IPS DF 19.7 (cell line): ENCODE data around the gene GOLGA1.
A peak's percentile ranks its signal among the peaks of the same experiment; 100 is the strongest.
"Not testable (repeated sequence)": the region's sequence is repeated elsewhere in the genome, so short reads cannot be mapped to it uniquely, and the experiment has no call there.

Source experiments
- DNase-seq: peaks from one replicate; pipeline ENCODE4 v3.0.0-alpha.2; 2013; ENCODE audit warnings: low read depth, low spot score

GOLGA1 gene

GRCh38 chr9:124859803-124860581, 80.9 kb downstream of the GOLGA1 start:
- no peak for DNase-seq

- no peak for DNase-seq
Observed at GRCh38 chr9:124858330-124859046, 82.4 kb downstream of the GOLGA1 start.

DNA sequence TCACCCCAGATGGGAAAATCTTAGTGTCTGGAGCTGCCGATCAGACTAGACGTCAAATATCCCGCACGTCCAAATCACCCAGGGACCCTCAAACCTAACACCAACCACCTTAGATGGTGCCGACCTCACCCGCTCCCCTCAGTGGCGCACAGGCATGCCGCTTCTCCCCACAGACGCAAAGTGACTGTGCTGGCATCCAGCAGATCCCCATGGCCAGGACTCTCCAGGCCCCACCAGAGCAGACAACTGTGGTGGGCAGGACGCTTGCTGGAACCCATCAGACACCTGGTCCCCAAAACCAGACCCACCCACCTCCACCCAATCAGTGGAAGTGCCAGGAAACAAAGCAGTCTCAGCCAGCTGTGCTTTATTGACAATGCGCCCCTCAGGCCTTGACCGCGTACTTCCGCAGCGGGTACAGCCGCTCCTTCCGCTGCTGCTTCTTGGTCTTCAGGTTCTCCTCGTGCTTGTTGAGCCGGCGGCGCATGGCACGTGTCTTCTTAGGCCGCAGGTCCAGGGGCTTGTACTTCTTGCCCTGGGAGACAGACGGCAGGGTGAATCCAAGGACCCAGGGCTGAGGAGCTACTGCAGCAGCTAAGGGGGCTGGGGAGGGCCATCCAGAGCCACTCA, 83.2 kb downstream of the GOLGA1 start:
- DNase-seq, result no peak

GRCh38 chr9:124855944-124856765, 84.7 kb downstream of the GOLGA1 start:
- DNase-seq, result peak; percentile 40

DNA sequence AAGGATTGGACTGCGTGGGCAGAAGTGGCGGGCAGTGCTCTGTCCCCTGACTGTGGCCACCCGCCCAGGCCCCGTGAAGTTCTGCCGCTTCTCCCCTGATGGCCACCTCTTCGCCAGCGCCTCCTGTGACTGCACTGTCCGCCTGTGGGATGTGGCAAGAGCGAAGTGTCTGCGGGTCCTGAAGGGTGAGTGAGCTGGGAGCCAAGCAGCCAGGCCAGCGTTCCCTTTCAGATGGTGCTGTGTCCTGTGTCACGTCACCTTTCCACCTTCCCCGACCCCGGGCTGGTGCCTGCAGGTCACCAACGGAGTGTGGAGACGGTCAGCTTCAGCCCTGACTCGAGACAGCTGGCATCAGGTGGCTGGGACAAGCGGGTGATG, 85.3 kb downstream of the GOLGA1 start:
- no peak for DNase-seq

DNA sequence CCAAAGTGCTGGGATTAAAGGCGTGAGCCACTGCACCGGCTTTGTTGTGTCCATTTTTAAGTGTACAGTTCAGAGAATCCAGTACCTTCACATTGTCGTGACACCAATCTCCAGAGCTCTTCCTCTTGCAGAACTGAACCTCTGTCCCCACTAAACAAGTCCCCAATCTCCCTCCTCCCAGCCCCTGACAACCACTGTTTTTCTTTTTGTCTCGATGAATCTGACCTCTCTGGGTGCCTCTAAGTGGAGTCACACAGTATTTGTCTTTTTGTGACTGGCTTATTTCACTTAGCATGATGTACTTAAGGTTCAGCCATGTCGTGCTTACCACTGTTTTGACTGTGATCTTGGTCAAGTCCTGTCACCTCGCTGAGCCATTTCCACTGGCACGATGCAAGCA, 86.1 kb downstream of the GOLGA1 start:
- no peak for DNase-seq

DNA sequence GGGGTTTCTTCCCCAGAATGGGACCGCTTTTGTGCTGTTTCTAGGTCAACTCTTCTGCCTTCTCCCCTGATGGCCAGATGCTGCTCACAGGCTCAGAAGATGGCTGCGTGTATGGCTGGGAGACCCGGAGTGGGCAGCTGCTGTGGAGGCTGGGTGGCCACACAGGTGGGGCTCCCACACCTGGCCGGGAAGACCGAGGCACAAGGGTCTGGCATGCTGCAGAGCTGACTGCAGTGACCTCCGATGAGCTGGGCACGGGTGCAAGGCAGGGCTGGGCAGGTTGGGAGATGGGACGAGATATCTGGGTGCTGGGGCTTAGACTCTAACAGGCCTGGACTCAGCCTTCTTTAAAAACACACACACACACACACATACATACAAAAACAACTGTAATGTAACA, 86.7 kb downstream of the GOLGA1 start:
- no peak for DNase-seq

DNA sequence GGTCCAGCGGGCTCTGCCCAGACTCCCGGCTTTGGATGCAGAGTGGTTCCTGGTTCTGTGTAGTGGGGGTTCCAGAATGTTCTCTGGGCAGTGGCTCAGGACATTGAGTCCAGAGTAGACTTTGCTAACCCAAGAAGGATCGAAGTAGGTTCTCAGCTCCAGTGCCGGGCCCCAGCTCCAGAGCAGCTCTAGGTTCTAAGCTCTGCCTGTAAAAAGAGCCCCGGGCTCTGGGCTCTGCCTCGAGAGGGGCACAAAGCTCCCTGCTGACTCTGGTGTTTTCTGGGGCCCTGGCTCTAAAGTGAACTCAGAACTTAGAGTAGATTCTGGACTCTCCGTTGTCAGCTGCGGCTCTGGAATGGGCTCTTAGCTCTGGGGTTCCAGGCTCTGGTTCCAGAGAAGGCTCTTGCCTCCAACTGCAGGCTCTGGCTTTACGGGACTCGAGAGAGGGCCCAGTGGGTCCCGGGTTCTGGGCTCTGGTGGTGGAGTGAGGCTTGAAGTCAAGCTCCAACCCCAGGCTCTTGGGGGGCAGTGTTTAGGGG, 87.2 kb downstream of the GOLGA1 start:
- DNase-seq, result no peak

DNA sequence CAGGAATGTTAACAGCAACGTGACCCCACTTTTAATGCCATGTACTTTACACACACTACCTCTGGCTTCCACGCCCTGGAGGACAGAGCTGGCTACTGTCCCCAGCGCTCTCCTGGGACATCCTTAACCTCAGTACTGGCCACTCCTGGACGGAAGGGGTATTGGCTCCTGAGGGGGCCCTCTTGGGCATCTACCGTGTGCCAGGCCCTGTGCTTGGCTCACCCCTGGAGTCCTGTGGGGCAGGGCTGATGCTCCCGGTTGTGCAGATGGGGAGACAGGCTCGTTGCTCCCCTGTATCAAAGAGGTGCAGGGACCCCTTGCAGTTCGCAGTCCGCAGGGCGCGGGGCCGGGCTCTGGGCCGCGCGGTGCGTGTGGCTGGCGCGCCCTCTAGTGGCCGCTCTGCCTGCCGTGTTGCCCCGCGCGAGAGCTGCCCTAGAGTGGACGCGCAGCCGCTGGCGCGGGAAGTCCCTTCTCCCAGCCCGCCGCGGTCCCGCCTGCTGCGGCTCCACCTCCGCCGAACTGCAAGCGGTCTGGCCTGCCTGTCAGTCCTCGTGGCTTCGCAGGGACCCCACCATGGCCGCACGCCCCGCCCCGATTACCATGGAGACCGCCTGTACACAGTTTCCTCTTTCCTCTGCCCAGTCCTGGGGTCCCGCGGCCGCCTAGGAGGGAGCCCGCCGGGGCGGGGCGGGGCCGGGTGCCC, 87.9 kb downstream of the GOLGA1 start, which contains the start of gene WDR38:
Gene WDR38, plus strand, starts transcription at position 632 of the 703 bp plus-strand sequence. CDS start 72 bp downstream, outside the sequence.
- DNase-seq, result peak; percentile 52

GRCh38 chr9:124852121-124852828, 88.6 kb downstream of the GOLGA1 start:
- no peak for DNase-seq

- DNase-seq, result no peak
Observed at GRCh38 chr9:124849801-124850200, 91.1 kb downstream of the GOLGA1 start.

DNA sequence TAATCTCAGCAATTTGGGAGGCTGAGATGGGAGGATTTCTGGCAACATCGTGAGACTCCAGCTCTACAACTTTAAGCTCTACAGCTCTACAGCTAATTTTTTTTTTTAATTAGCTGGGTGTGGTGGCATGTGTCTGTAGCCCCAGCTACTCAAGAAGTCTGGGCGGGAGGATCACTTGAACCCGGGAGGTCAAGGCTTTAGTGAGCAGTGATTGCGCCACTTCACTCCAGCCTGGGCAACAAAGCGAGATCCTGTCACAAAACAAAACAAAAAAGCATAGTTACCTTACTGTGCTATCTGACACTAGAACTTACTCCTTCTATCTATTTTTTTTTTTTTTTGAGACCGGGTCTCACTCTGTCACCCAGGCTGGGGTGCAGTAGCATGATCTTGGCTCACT, 93.9 kb downstream of the GOLGA1 start:
- no peak for DNase-seq

GRCh38 chr9:124846467-124846866, 94.4 kb downstream of the GOLGA1 start:
- DNase-seq, result not testable (repeated sequence)

DNA sequence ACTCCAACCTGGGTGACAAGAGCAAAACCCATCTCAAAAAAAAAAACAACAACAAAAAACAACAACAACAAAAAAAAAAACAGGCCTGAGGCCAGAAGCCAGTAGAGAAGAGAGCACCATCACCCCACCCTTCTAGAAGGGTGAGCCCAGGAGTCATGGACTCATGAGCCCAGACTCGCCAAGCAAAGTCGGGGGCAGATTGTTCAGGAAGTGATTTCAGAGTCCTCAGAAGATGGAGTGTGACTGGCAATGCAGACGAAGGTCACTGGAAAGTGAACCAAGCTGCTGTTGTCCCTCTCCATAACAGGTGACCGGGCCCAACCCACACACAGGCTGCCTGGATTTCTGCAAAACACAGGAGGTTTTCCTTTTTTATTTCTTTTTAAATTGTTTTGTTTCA, 96.6 kb downstream of the GOLGA1 start:
- DNase-seq, result no peak

DNA sequence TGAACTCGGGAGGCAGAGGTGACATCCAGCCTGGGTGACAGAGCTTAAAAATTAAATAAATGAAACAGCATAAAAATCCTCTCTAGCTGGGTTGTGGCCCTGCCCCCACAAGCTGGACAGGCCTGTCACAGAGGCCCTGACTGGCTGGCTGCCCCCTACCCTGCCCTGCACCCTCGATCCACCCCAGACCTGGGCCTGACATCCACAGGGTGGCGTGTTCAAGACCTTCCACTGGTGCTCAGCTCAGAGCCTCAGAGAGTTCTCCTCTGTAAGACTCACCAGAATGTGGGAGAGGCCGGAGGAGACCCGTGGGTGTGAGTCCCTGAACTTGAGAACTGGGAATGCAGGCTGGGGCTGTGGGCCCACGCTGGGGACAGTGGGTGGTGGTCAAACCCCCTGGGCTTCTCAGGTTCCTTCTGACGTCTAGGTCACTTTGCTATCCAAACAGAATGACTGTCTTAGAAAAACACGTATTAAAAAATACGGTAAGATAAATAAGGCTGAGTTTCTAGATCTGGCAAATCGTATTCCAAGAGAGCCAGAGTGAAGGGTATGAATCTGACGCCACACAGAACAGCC, 97.3 kb downstream of the GOLGA1 start:
- DNase-seq, result no peak

DNA sequence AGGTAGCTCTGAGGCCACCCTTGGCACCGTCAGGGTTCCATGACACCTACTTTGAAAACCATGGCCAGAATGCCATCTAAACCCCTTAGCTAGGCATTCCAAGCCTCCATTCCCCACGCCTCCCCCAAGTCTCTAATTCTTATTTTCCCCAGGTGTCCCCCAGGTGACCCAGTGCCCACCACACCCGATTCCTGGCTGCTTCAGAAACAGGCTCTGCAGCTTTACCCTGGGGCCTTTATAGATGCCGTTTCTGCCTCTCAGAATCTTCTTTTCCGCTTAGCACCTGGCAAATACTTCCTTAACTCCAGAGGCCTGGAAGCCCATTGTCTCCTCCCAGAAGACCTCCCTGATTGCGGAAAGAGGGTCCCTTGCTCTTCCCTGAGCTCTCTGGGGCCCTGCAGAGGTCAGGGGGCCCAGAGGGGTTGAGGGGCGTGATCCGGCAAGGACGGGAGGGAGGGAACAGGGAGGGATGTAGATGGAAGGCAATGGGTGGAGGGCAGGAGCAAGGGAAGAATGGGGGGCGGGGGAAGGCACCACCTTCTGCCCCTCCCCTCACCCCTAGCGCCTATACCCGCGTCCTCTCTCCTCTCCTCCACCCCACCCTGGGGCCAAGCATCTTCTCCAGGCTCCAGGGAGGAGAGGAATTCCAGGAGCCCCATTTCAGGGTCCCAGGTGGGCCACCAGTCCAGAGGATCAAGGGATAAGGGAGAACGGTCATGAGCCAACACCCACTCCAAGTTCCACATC, 99.6 kb downstream of the GOLGA1 start:
- DNase-seq, result no peak

DNA sequence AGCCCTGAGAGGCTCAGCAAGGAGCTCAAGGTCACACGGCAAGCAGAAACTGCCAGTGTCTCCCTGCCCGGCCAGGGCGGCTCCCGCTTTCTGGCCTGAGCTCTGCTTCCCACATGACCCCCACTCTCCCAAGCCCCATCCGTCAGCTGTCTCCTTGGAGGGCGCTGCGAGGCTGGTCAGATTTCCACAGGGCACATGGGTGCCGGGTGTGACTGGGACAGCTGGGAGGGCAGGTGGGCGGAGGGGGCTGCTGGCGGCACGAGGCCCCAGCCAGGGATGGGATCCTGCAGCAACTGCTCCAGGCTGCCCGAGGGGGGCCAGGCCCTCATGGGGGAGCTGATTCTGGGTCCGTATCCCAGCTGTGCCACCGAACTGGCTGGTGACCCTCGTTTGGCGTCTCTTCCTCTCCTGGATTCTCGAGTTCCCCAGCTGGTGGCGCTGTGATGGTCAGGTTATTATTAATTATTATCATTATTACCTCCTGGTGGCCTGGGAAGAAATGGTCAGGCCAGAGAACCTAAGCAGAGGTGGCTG, 100.5 kb downstream of the GOLGA1 start:
- DNase-seq, result no peak

DNA sequence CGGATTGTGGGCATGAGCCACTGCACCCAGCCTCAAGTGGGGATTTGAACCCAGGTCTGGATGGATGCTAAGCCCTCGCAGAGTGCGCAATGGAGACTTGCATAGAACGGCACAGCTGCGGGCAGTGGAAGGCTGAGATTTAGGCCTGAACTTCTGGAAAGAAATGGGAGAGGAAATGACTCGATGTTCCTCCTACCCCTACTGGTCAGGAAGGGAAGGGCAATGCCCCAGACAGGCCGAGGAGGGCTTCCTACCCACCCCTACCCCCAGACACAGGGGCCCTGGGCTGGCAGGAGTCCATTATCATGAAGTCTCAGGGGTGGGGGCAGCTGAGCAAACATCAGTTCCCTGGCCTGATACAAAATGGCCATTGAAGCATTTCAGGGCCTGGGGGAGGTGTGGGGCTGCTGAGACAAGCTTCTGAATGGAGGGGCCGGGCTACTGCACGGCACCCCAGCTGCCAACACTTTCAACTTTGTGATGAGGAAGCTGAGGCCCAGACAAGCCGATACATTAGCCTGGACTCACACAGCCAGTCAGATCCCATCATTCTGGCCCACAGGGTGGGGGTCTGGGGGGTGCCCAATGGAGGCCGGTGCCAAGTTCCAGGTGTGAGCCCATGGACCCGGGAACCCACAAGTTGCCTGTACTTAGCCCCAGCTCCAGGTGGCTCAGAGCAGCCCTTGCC, 101.1 kb downstream of the GOLGA1 start:
- no peak for DNase-seq
